Pancreas (tissue), 10 donors: ENCODE data around the gene TSEN15. TPM values are rescaled to one million over a fixed set of nuclear protein-coding genes. Genes with fewer than 3 reads are reported as not detected.
"Not testable (repeated sequence)": the region's sequence is repeated elsewhere in the genome, so short reads cannot be mapped to it uniquely, and the experiment has no call there.

Experiments
- ATAC-seq, 4 donors: fragments of 200-7000 bp; cut with Tn5 transposase; one replicate each; pipeline versions ENCODE4 v1.8.0 to v1.9.1; 2020; ENCODE audit warnings: mild to moderate bottlenecking in 4 of 4, moderate library complexity in 4 of 4
- DNase-seq, 6 donors: peaks; one replicate each; pipeline ENCODE4 v3.0.0-alpha.2; 2020
- FAIRE-seq: peaks from 2 replicates; lab custom pipeline; 2012; peaks lifted over from hg19 to GRCh38; lab: Jason Lieb, UNC
- H3K27ac ChIP-seq, 4 donors: fragments of 200-600 bp; sonication (generic); 1 replicate in 3 of 4; 2 replicates in 1 of 4; pipeline versions ENCODE4 v1.5.0 to v1.8.0; 2020
- H3K27me3 ChIP-seq, 4 donors: fragments of 200-600 bp; one replicate each; pipeline ENCODE4 v1.8.0; 2021
- H3K36me3 ChIP-seq, 3 donors: fragments of 200-600 bp; sonication (generic) in 1 of 3; one replicate each; pipeline versions ENCODE4 v1.5.0 to v1.8.0; 2020 to 2021
- H3K4me1 ChIP-seq, 3 donors: fragments of 200-600 bp; one replicate each; pipeline ENCODE4 v1.8.0; 2021
- H3K4me3 ChIP-seq, 4 donors: fragments of 200-600 bp; sonication (generic) in 2 of 4; one replicate each; pipeline versions ENCODE4 v1.5.0 to v1.8.0; 2020 to 2021
- H3K9me3 ChIP-seq, 4 donors: fragments of 200-600 bp; one replicate each; pipeline ENCODE4 v1.8.0; 2021
- whole genome bisulfite sequencing, 2 donors: extraction: QIAGEN DNeasy Blood & Tissue Kit; methylation state at CpG; one replicate each; pipeline ENCODE4 v1.1.7; 2013; 5-methylcytosine and 5-hydroxymethylcytosine counted together
- intact Hi-C, 3 donors: fragments of 100-400 bp; cut with DNase I; formaldehyde crosslinking; loops; one replicate each; pipeline versions ENCODE4 v1.11.1 to v1.14.2; 2022
- polyA plus RNA-seq, 2 donors: library from polyadenylated mRNA; stranded (reverse); fragments of 200-250 nt; gene quantifications; one replicate each; pipeline ENCODE4 v1.2.3, GENCODE V29; 2013
- total RNA-seq, 6 donors: library from RNA; stranded (reverse); fragmentation: NEBNext Ultra II Directional in 4 of 6; extraction: Animal tissue kit (Norgen Biotek cat#: 25700) in 4 of 6; gene quantifications; one replicate each; pipeline versions ENCODE4 v1.2.1 to v1.2.4, GENCODE V29; 2021 to 2023
- TF ChIP-seq, protein P1 (sequence below), 4 donors: fragments of 200-600 bp; sonication (generic) in 3 of 4; IDR thresholded peaks; one replicate each; pipeline versions ENCODE4 v1.5.0 to v1.8.0; 2021; ENCODE audit warnings: antibody characterized with exemption in 4 of 4
- donor health status: healthy with polysubstance abuse.
- donor health status: DM: no; HTN: no; CAD: no; lungs with moderate emphysema.
- donor health status: DM: no; HTN: no; CAD: no.
- donor health status: control.
- donor health status: control.
- donor health status: Bipolar disorder and iron deficiency.
- donor health status: DM: yes; HTN: yes; CAD: no.
- donor health status: DM: no; HTN: no; CAD: no.
- donor health status: DM: no; HTN: no; CAD: no.
- donor health status: DM: yes; HTN: yes; CAD: no.

TSEN15 gene
- total and polyA plus RNA-seq, 8 donors = 5.8 to 15.4 (median 9.9) TPM

DNA sequence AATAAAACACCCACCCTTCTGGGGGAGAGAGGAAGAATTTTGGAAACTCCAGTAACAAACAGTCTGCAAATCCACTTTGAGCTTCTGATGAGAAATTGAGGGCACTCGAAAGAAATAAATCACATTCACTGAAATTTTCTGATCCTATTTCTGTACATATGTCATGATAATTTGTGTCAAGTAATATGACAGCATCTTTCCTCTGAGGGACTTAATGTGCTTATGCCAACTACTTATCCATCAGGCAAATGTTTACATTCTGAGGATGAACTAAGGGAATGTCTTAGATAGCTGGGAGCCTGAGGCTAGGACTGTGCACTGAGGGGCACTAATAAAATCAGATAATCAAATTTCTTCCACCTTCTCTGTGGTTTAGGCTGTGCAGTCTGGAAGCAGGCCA, 44.5 kb downstream of the TSEN15 start:
- Histone ChIP-seq H3K9me3 (no peaks in the 10 kb centered on the region), H3K4me3 (no peak overlapping the region), H3K4me1 (no peaks in the 10 kb centered on the region), H3K27me3 (no peaks in the 10 kb centered on the region), H3K27ac (no peak overlapping the region), H3K36me3 (no peaks in the 10 kb centered on the region)
- DNase-seq = no peak
- ATAC-seq = no peak
- FAIRE-seq = no peak
- TF ChIP-seq, protein P1, sequence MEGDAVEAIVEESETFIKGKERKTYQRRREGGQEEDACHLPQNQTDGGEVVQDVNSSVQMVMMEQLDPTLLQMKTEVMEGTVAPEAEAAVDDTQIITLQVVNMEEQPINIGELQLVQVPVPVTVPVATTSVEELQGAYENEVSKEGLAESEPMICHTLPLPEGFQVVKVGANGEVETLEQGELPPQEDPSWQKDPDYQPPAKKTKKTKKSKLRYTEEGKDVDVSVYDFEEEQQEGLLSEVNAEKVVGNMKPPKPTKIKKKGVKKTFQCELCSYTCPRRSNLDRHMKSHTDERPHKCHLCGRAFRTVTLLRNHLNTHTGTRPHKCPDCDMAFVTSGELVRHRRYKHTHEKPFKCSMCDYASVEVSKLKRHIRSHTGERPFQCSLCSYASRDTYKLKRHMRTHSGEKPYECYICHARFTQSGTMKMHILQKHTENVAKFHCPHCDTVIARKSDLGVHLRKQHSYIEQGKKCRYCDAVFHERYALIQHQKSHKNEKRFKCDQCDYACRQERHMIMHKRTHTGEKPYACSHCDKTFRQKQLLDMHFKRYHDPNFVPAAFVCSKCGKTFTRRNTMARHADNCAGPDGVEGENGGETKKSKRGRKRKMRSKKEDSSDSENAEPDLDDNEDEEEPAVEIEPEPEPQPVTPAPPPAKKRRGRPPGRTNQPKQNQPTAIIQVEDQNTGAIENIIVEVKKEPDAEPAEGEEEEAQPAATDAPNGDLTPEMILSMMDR (IDR thresholded peaks at IDR 0.05) = no peak
- 96 to 100% methylated on average over 1 of the region's 1 CpG for WGBS, 2 donors
- intact Hi-C loops = no loop called here

DNA sequence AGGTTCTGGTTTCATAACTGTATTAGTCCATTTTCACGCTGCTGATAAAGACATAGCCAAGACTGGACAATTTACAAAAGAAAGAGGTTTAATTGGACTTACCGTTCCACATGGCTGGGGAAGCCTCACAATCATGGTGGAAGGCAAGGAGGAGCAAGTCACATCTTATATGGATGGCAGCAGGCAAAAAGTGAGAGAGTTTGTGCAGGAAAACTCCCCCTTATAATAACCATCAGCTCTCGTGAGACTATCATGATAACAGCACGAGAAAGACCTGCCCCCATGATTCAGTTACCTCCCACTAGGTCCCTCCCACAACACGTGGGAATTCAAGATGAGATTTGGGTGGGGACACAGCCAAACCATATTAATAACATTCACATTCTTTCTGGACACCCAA, 45.0 kb downstream of the TSEN15 start:
- ATAC-seq, H3K27me3 ChIP-seq, FAIRE-seq, H3K4me3 ChIP-seq, intact Hi-C loops, H3K27ac ChIP-seq, H3K36me3 ChIP-seq, H3K9me3 ChIP-seq, H3K4me1 ChIP-seq, DNase-seq: not testable (repeated sequence)
- 88 to 89% methylated on average over 5 of the region's 5 CpGs for WGBS, 2 donors

DNA sequence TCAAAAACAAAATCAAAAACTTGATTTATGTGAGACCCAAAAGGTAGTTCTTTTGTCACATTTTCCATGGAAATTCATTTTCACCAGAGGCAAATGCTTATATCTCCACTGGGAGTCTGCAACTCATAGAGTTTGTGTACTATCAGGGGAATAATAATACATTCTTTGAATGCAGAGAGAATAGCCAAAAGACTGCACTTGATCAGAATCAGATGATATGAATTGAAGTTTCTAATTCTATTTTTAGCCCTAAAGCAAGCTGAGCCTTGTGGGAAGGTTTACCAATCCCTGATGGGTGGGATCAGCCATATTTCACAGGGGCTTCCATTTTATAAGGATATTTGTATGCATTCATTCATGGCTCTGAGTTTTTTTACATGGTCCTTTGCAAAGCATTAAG, 49.6 kb downstream of the TSEN15 start:
- Histone ChIP-seq H3K4me1 (no peaks in the 10 kb centered on the region), H3K36me3 (no peaks in the 10 kb centered on the region), H3K27ac (no peak overlapping the region), H3K9me3 (no peaks in the 10 kb centered on the region), H3K4me3 (no peak overlapping the region), H3K27me3 (no peaks in the 10 kb centered on the region)
- DNase-seq (no peak), FAIRE-seq (no peak), ATAC-seq (no peak)
- TF ChIP-seq, protein P1 (IDR thresholded peaks at IDR 0.05) = no peak
- intact Hi-C loops = no loop called here

DNA sequence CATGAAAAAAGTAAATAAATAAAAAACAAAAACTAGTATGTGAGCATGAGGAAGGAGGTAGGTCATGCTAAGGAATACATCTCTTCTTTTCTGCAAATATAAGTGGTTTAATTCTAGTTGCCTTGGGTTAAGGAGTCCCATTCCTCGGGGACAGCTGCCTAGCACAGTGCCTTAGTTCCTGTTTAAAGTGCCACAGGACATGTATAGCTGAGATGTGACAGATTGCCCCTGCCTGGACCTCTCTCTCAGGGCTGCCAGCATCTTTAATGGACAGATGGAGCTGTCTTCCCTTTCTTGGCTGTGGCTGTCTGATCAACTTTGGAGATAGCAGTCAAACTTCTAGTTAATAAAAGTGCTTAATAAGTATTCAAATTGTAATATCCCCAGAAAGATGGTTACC, 50.0 kb downstream of the TSEN15 start:
- Histone ChIP-seq H3K27ac (no peak overlapping the region), H3K4me3 (no peak overlapping the region), H3K4me1 (no peaks in the 10 kb centered on the region), H3K27me3 (no peaks in the 10 kb centered on the region), H3K36me3 (no peaks in the 10 kb centered on the region), H3K9me3 (no peaks in the 10 kb centered on the region)
- intact Hi-C loops = no loop called here
- TF ChIP-seq, protein P1 (IDR thresholded peaks at IDR 0.05) = no peak
- no peak for DNase-seq
- no peak for ATAC-seq
- WGBS, 2 donors = 83 to 92% methylated on average over 1 of the region's 1 CpG
- no peak for FAIRE-seq

DNA sequence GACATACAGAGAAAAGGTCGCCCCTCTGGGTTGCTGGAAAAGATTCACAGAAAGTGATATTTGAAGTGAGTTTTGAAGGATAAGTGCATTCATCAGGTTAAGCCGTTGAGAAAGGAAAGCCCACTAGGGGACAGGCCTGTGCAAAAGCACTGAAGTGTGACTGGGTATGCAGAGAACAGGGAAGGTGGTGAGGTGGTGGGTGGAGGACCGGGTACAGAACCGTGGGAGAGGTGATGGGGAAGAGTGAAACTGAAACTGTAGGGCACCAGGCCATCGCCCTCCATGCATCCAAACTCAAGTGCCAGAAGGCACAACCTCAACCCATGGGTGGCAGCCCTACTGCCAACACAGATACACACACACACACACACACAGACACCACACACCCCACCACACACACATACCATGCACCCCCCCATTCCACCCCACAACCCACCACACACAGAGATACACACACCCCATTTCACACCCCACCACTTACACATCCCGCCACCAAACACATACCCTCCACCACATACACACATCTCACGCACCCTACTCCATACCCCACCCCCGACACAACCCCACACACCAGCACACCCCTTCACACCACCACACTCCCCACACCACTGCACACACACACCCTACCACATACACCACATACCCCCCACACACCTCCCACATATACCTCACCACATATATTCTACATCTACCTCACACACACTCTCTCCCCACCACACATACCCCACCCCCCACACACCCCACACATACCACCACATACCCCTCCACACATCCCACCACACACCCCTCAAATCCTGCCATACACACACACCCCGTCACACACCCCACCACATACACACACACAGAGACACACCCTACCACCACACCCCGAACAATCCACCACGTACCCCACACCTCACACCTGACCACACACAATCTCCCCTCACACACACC, 59.0 kb downstream of the TSEN15 start:
- H3K4me3 ChIP-seq = no peak overlapping the region
- DNase-seq = no peak
- no peak for ATAC-seq
- H3K27ac ChIP-seq = no peak overlapping the region
- no peaks in the 10 kb centered on the region for H3K4me1 ChIP-seq
- H3K27me3 ChIP-seq = no peaks in the 10 kb centered on the region
- intact Hi-C loops = no loop called here
- no peaks in the 10 kb centered on the region for H3K9me3 ChIP-seq
- WGBS, 2 donors = 88 to 91% methylated on average over 11 of the region's 11 CpGs
- FAIRE-seq = no peak
- TF ChIP-seq, protein P1 (IDR thresholded peaks at IDR 0.05) = no peak
- H3K36me3 ChIP-seq = no peaks in the 10 kb centered on the region
